ENCODE data around the gene GNG8. TPM values are rescaled to one million over a fixed set of nuclear protein-coding genes. Genes with fewer than 3 reads are reported as not detected.

The GNG8 gene
- total RNA-seq, 4 donors from 2014 or later, result not detected

GRCh38 chr19:46591254-46591653 lies 44.7 kb downstream of the GNG8 start:
- H3K9me3 ChIP-seq, result no peaks in the 10 kb centered on the region
- 99% methylated on average over 4 of the region's 4 CpGs for WGBS
- no peaks in the 10 kb centered on the region for H3K4me1 ChIP-seq
- no peak overlapping the region for H3K4me3 ChIP-seq
- no peak overlapping the region for H3K27ac ChIP-seq
- no peaks in the 10 kb centered on the region for H3K27me3 ChIP-seq
- no peaks in the 10 kb centered on the region for H3K36me3 ChIP-seq
- DNase-seq (ENCODE audit: low spot score in 2 of 2), result peak in 1 of 2 donors; percentile 11
- no peak for TF ChIP-seq EP300 (IDR thresholded peaks at IDR 0.05)
- no peak for TF ChIP-seq CTCF (IDR thresholded peaks at IDR 0.05)
- no peak for TF ChIP-seq POLR2AphosphoS5 (IDR thresholded peaks at IDR 0.05)
- no peak for TF ChIP-seq POLR2A (IDR thresholded peaks at IDR 0.05)

- WGBS, result 82% methylated on average over 3 of the region's 3 CpGs
- H3K9me3 ChIP-seq, result no peaks in the 10 kb centered on the region
- no peaks in the 10 kb centered on the region for H3K36me3 ChIP-seq
- peak in 1 of 2 donors; percentile 45 for DNase-seq (ENCODE audit: low spot score in 2 of 2)
- H3K27me3 ChIP-seq, result no peaks in the 10 kb centered on the region
- H3K4me1 ChIP-seq, result no peaks in the 10 kb centered on the region
- H3K4me3 ChIP-seq, result no peak overlapping the region
- H3K27ac ChIP-seq, result no peak overlapping the region
- TF ChIP-seq POLR2AphosphoS5 (IDR thresholded peaks at IDR 0.05) (no peak), CTCF (IDR thresholded peaks at IDR 0.05) (no peak), POLR2A (IDR thresholded peaks at IDR 0.05) (no peak), EP300 (IDR thresholded peaks at IDR 0.05) (no peak)
Measured at GRCh38 chr19:46587861-46588260, 48.1 kb downstream of the GNG8 start.

- H3K36me3 ChIP-seq, result no peaks in the 10 kb centered on the region
- WGBS, result 87% methylated on average over 4 of the region's 4 CpGs
- no peaks in the 10 kb centered on the region for H3K4me1 ChIP-seq
- no peak overlapping the region for H3K27ac ChIP-seq
- no peak for DNase-seq (ENCODE audit: low spot score in 2 of 2)
- no peaks in the 10 kb centered on the region for H3K27me3 ChIP-seq
- no peak overlapping the region for H3K4me3 ChIP-seq
- no peaks in the 10 kb centered on the region for H3K9me3 ChIP-seq
- no peak for TF ChIP-seq POLR2A (IDR thresholded peaks at IDR 0.05)
- TF ChIP-seq POLR2AphosphoS5 (IDR thresholded peaks at IDR 0.05), result no peak
- TF ChIP-seq CTCF (IDR thresholded peaks at IDR 0.05), result no peak
- no peak for TF ChIP-seq EP300 (IDR thresholded peaks at IDR 0.05)
Measured at GRCh38 chr19:46586294-46586693, 49.7 kb downstream of the GNG8 start.

- TF ChIP-seq POLR2AphosphoS5 (IDR thresholded peaks at IDR 0.05), result no peak
- no peak for TF ChIP-seq CTCF (IDR thresholded peaks at IDR 0.05)
- TF ChIP-seq EP300 (IDR thresholded peaks at IDR 0.05), result no peak
- TF ChIP-seq POLR2A (IDR thresholded peaks at IDR 0.05), result no peak
- Histone ChIP-seq H3K9me3 (no peaks in the 10 kb centered on the region), H3K4me3 (no peak overlapping the region), H3K27me3 (no peaks in the 10 kb centered on the region), H3K36me3 (no peaks in the 10 kb centered on the region), H3K4me1 (no peaks in the 10 kb centered on the region), H3K27ac (no peak overlapping the region)
- WGBS, result 97% methylated on average over 1 of the region's 1 CpG
- DNase-seq (ENCODE audit: low spot score in 2 of 2), result no peak
Measured at GRCh38 chr19:46585539-46585938, 50.5 kb downstream of the GNG8 start.

Other genes with a start within 250 kb of the GNG8 start
- gene CCDC8, start 222.6 kb downstream of the GNG8 start, total RNA-seq, result 1 to 10 TPM; 1.6 to 6.5 (median 3.3) TPM
- gene PNMA8C, start 207.3 kb downstream of the GNG8 start, total RNA-seq, result under 1 TPM in 1 of 4 donors, not detected in 3; 0.13 TPM
- 1 to 10 TPM in 3 of 4 donors, under 1 TPM in 1; 0.72 to 3.9 (median 1.4) TPM for gene PNMA8A, start 164.6 kb downstream of the GNG8 start, total RNA-seq
- 1 to 10 TPM; 1.8 to 3.2 (median 2.8) TPM for gene PNMA8B, start 140.3 kb downstream of the GNG8 start, total RNA-seq
- gene CALM3, start 34.9 kb downstream of the GNG8 start, total RNA-seq, result 100 to 1,000 TPM in 1 of 4 donors, 10 to 100 TPM in 3; 56.0 to 102 (median 78.6) TPM
- 1 to 10 TPM in 3 of 4 donors, under 1 TPM in 1; 0.57 to 6.7 (median 2.4) TPM for gene PTGIR, start 11.1 kb downstream of the GNG8 start, total RNA-seq
- 1 to 10 TPM in 3 of 4 donors, under 1 TPM in 1; 0.68 to 1.8 (median 1.2) TPM for gene DACT3, start 25.0 kb upstream of the GNG8 start, total RNA-seq
- gene PRKD2, start 80.9 kb upstream of the GNG8 start, total RNA-seq, result 100 to 1,000 TPM in 1 of 4 donors, 10 to 100 TPM in 3; 51.5 to 136 (median 61.2) TPM
- 10 to 100 TPM in 1 of 4 donors, 1 to 10 TPM in 3; 7.1 to 15.2 (median 7.8) TPM for gene FKRP, start 109.9 kb upstream of the GNG8 start, total RNA-seq
- gene STRN4, start 110.2 kb upstream of the GNG8 start, total RNA-seq, result 10 to 100 TPM; 73.2 to 87.6 (median 81.1) TPM
- 100 to 1,000 TPM in 3 of 4 donors, 10 to 100 TPM in 1; 79.4 to 191 (median 131) TPM for gene SLC1A5, start 152.4 kb upstream of the GNG8 start, total RNA-seq
- 10 to 100 TPM; 50.6 to 93.3 (median 75.0) TPM for gene AP2S1, start 214.6 kb upstream of the GNG8 start, total RNA-seq
- gene ARHGAP35, start 224.8 kb upstream of the GNG8 start, total RNA-seq, result 10 to 100 TPM; 33.9 to 54.2 (median 46.5) TPM